Stimulated activated CD8-positive, alpha-beta memory T cell treated with anti-CD3 and anti-CD28 coated beads, Interleukin-7, amount 100 ng/mL, for 1 hour (primary cell): Measurements from ENCODE around the gene MARF1.
"Not testable (repeated sequence)": the region's sequence is repeated elsewhere in the genome, so short reads cannot be mapped to it uniquely, and the experiment has no call there.

Experiments
- DNase-seq, 2 donors: peaks; one replicate each; pipeline ENCODE4 v3.0.0-alpha.2; 2020; ENCODE audit warnings: low read depth in 2 of 2

The MARF1 gene

DNA sequence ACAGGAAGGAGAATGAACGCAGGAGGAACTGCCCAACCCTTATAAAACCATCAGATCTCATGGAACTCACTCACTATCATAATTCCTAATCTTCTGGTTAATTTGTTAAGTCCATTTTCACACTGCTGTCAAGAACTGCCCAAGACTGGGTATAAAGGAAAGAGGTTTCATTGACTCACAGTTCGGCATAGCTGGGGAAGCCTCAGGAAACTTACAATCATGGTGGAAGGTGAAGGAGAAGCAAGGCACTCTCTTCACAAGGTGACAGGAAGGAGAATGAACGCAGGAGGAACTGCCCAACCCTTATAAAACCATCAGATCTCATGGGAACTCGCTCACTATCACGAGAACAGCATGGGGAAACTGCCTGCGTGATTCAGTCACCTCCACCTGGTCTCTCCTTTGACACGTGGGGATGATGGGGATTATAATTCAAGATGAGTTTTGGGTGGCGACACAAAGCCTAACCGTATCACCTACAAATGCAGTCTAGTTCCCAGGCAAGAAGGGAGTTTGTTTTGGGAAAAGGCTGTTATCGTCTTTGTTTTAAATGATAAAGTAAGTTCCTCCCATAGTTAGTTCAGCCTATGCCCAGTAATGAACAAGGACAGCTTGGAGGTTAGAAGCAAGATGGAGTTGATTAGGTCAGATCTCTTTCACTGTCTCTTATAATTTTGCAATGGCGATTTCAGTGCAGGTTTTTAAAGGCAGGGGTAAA is 68.9 kb downstream of the MARF1 start:
- DNase-seq = not testable (repeated sequence)

DNA sequence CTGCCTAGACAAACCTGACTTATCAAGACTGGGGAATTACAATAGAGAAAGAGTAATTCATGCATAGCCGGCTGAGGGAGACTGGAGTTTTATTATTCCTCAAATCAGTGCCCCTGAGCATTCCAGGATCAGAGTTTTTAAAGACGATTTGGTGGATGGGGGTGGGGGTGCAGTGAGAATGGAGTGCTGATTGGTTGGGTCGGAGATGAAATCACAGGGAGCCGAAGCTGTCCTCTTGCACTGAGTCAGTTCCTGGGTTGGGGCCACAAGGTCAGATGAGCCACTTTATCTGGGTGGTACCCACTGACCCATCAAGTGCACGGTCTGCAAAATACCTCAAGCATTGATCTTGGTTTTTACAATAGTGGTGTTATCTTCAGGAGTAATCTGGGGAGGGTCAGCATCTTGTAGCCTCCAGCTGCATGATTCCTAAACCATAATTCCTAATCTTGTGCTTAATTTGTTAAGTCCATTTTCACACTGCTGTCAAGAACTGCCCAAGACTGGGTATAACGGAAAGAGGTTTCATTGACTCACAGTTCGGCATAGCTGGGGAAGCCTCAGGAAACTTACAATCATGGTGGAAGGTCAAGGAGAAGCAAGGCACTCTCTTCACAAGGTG is 69.6 kb downstream of the MARF1 start:
- DNase-seq = no peak

DNA sequence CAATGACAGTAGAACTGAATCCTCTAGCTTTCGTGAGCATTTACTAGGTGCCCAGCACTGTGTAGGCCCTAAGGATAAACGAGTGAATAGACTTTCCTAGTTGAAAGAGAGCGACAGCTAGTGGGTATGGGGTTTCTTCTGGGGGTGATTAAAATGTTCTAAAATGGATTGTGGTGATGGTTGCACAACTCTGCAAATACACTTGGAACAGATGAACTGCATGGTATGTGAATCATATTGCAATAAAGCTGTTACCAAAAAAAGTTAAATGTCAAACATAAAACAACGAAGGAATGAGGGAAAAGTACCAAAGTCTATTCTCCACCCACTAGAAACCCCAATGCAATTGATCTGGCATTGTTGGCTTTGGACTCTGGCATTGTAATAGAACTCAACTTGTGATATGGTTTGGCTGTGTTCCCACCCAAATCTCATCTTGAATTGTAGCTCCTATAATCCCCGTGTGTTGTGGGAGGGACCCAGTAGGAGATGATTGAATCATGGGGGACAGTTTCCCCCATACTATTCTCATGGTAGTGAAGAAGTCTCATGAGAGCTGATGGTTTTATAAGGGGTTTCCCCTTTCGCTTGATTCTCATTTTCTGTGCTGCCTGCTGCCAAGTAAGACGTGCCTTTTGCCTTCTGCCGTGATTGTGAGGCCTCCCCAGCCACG is 70.5 kb downstream of the MARF1 start:
- DNase-seq = no peak

DNA sequence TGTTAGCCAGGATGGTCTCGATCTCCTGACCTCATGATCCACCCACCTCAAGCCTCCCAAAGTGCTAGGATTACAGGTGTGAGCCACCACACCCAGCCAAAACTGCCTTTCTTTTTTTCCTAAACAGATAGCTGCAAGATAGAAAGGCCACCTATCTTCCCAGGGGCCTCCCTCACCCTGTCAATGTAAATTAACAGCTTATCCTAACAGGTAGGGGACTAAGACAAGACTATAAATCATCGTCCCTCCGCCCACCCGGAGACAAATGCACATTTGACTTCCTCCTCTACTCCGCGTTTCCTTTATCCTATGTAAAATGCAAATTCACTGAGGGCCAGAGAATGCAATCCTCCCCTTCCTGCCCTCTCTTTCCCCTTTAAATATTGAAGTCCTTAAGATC is 71.4 kb downstream of the MARF1 start:
- DNase-seq = no peak

GRCh38 chr16:15570666-15571065 is 72.3 kb downstream of the MARF1 start:
- not testable (repeated sequence) for DNase-seq

DNA sequence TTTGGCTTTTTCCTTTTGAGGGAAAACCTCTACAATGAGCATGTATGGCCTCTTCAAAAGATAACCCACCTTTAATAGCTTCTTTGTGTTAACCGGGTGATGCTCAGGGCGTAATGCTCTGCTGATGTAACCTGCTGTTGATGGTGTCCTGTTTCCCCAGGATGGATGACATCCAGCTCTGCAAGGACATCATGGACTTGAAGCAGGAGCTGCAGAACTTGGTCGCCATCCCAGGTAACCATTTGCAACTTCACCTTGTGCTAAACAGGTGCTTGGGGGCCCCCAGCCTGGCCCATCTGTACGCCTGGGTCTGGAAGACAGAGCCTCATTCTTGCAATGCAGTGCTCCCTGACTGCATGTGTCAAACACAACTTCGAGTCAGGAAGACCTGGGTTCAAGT is 75.1 kb downstream of the MARF1 start:
- no peak for DNase-seq

GRCh38 chr16:15566095-15566494 is 76.9 kb downstream of the MARF1 start:
- no peak for DNase-seq

DNA sequence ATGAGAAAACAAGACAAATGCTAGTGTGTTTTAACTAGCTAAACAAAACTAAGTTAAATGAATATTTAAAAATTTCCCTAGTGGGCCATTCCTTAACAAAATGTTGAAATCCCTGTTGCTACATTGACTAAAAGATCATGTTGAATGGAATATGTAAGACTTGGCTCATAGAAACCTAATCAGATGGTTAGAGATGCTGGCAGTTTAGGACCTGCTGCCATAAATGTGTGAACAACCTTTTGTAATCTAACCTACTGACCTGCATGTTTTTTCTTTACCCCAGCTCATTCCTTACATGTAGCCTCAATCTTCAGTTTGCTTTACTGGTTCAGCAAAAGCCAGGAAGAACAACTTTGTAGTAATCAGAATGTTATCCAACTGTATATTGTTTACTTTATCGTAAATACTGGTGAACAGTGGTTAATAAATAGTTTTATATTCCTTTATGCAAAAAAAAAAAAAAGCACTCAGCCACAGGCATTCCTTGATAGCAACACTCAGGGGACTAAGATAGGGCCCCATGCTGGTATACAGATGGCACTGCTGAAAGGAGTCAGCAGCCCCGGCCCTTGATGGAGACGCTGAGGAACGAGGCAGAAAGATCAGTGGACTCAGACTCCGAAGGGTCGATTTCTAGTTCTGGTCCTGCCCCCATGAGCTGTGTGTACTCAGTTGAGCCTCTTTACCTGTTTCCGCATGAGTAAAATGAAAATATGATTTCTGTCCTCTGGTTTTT is 78.2 kb downstream of the MARF1 start:
- no peak for DNase-seq

- DNase-seq = no peak
Observed at GRCh38 chr16:15559176-15559575, 83.8 kb downstream of the MARF1 start.

GRCh38 chr16:15557258-15557657 is 85.7 kb downstream of the MARF1 start:
- DNase-seq = no peak

DNA sequence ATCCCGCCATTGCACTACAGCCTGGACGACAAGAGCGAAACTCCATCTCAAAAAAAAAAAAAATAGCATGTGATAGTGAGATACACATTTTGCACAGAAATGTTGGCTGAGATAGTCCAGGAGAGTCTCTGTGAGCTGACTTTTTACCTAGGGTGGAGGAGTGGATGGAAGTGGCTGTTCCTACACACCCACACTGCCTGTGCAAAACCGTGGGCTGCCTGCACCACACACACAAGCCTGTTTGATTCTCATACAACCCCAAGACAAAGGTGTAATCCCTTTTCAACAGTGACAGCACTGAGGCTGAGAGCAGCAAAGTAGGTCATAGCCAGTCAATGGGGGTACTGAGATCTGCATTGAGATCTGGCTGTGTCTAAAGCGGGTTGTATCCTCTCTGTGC is 86.8 kb downstream of the MARF1 start:
- DNase-seq = no peak

DNA sequence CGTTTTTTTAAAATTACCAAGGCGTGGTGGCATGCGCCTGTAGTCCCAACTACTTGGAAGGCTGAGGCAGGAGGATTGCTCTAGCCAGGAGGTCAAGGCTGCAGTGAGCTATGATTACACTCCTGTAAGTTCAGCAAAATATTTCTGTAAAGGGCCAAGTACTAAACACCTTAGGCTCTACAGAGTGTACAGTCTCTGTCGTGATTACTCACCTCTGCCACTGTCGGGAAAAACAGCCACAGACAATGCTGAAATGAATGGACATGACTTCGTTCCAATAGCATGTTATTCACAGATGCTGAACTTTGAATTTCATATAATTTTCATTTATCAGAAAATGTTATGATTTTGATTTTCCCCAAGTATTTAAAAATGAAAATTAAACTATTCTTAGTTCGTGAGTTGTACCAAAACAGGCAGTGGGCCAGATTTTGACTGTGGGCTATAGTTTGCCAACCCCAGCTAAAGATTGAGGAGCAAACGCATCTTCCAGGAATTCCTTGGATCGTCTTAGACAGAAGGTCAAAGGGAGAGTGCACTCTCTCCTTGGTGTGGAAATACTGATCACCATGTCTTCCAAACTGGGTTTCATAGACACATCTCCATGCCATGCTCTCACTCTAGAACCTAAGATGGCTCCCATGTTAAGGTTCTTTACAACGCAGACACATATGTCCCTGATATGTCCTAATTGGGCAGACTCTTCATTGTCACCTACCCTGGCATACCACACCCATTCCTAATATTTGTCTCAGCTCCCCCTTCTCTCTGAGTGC is 89.5 kb downstream of the MARF1 start:
- DNase-seq = no peak

- no peak for DNase-seq
Observed at GRCh38 chr16:15552507-15552906, 90.4 kb downstream of the MARF1 start.

GRCh38 chr16:15548482-15548891 is 94.5 kb downstream of the MARF1 start:
- no peak for DNase-seq

DNA sequence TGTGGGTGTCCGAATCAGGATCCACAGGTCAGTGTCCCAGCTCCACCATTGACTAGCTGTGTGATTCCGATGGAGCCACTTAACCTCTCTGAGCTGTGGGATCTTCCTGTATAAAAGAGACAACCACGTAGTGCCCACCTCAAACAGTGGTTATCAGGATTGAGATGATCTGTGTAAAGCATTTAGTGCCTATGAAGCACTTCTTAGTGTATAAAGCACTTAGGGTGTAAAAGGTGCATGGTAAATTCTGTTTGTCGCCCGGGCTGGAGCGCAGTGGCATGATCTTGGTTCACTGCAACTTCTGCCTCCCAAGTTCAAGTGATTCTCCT is 95.2 kb downstream of the MARF1 start:
- no peak for DNase-seq

GRCh38 chr16:15547072-15547767 is 95.7 kb downstream of the MARF1 start:
- DNase-seq = not testable (repeated sequence)

- no peak for DNase-seq
Observed at GRCh38 chr16:15545544-15545943, 97.4 kb downstream of the MARF1 start.

- DNase-seq = no peak
Observed at GRCh38 chr16:15544405-15544804, 98.5 kb downstream of the MARF1 start.
